Erythroblast (primary cell): ENCODE measurements around the gene MED27.

Experiments used
- GATA1 ChIP-seq: IDR thresholded peaks from 2 replicates; pipeline ENCODE4 v1.6.1; 2011; ENCODE audit warnings: low read depth, mild to moderate bottlenecking, control low read depth, low read length, moderate library complexity
- POLR2A ChIP-seq: IDR thresholded peaks from 2 replicates; pipeline ENCODE4 v1.6.1; 2011; ENCODE audit warnings: mild to moderate bottlenecking, low read length

DNA sequence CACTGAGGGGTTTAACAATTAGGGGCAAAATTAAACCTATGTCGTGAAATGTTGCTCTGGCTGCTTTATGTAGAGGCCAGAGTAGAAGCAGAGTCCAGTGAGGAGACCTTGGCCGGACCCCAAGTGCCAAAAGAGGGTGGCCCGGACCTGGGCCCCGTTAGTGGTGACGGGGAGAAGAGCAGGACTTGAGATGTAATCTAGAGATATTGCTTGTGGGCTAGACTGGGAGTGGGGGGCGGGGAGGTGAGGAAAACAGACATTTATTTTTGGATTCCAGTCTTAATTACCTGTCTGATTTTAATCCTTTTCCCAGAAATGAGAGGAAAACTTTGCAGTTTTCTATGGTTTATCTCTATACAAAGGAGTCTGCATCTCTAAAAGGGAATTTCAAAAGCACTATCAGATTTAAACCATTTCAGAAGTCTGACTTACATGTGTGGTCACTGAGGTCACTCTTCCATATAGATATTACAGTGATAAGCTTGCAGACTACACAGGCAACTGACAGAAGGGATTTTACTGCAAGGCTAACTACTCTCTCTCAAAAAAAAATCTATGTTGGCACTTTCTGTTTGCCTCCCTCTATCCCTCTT is 108.1 kb downstream of the MED27 start:
- TF ChIP-seq POLR2A (no peak), GATA1 (no peak)
